ENCODE measurements around the gene KIRREL3. TPM values are rescaled to one million over a fixed set of nuclear protein-coding genes. Genes with fewer than 3 reads are reported as not detected.

Gene KIRREL3
- total RNA-seq, 2 experiments from 2014 or later = not detected

DNA sequence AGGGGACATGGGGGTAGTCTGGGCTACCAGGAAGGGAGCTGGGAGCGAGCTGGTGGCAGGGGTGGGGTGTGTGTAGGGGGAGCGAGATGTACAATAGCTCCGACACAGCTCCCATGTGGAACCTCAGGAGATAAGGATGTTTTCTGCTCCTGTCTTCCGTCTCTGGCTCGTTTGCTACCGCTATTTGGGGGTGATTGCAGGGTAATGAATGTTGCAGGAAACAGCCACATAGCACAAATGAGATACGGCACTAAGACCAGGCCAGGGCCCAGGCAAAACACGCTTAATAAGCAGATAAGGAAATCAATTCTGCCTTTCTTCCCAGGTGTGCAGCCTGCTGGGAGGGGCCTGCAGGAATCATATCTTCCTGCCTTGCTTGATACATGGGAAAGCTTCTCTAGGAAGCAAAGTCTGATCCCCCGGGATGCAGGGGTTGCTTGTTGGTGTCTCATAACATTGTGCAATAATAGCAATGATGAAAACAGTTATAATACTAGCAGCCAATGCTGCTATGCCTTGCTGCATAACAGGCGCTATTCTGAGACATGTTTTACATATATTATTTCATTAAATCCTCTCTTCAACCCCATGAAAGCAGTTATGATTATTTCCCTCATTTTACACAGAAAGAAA is 486.4 kb downstream of the KIRREL3 start:
- H3K9me3 ChIP-seq (ENCODE audit: control insufficient read depth in 1 of 2, insufficient read depth in 1 of 2, low read length in 2 of 2) = no peaks in the 10 kb centered on the region
- H3K27ac Mint-ChIP-seq = no peak overlapping the region
- TF ChIP-seq, protein P1, sequence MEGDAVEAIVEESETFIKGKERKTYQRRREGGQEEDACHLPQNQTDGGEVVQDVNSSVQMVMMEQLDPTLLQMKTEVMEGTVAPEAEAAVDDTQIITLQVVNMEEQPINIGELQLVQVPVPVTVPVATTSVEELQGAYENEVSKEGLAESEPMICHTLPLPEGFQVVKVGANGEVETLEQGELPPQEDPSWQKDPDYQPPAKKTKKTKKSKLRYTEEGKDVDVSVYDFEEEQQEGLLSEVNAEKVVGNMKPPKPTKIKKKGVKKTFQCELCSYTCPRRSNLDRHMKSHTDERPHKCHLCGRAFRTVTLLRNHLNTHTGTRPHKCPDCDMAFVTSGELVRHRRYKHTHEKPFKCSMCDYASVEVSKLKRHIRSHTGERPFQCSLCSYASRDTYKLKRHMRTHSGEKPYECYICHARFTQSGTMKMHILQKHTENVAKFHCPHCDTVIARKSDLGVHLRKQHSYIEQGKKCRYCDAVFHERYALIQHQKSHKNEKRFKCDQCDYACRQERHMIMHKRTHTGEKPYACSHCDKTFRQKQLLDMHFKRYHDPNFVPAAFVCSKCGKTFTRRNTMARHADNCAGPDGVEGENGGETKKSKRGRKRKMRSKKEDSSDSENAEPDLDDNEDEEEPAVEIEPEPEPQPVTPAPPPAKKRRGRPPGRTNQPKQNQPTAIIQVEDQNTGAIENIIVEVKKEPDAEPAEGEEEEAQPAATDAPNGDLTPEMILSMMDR (IDR thresholded peaks at IDR 0.05) = no peak
- intact Hi-C loops (cut with DNase I, micrococcal nuclease) = no loop called here
- CTCF ChIA-PET = no interaction called here
- H3K4me1 Mint-ChIP-seq (ENCODE audit: low read depth) = no peaks in the 10 kb centered on the region
- no peak overlapping the region for H3K4me3 ChIP-seq (ENCODE audit: low read length)
- H3K4me1 ChIP-seq (ENCODE audit: insufficient read depth, low read length) = no peaks in the 10 kb centered on the region
- no peak for DNase-seq
- H3K9me3 Mint-ChIP-seq = no peaks in the 10 kb centered on the region
- no peak for ATAC-seq (ENCODE audit: poor library complexity)
- POLR2A ChIA-PET = no interaction called here
- H3K27me3 Mint-ChIP-seq = peaks cover 22% of the 10 kb centered on the region
- no peak overlapping the region for H3K27ac ChIP-seq (ENCODE audit: low read depth in 1 of 2, low read length in 2 of 2)
- H3K36me3 Mint-ChIP-seq (ENCODE audit: low read depth) = no peaks in the 10 kb centered on the region
- H3K36me3 ChIP-seq (ENCODE audit: insufficient read depth, low read length) = no peaks in the 10 kb centered on the region
- peaks cover 0 to 3% of the 10 kb centered on the region in 2 experiments for H3K27me3 ChIP-seq (ENCODE audit: control insufficient read depth in 1 of 2, insufficient read depth in 2 of 2, low read length in 2 of 2)
- no peak overlapping the region for H3K4me3 Mint-ChIP-seq

DNA sequence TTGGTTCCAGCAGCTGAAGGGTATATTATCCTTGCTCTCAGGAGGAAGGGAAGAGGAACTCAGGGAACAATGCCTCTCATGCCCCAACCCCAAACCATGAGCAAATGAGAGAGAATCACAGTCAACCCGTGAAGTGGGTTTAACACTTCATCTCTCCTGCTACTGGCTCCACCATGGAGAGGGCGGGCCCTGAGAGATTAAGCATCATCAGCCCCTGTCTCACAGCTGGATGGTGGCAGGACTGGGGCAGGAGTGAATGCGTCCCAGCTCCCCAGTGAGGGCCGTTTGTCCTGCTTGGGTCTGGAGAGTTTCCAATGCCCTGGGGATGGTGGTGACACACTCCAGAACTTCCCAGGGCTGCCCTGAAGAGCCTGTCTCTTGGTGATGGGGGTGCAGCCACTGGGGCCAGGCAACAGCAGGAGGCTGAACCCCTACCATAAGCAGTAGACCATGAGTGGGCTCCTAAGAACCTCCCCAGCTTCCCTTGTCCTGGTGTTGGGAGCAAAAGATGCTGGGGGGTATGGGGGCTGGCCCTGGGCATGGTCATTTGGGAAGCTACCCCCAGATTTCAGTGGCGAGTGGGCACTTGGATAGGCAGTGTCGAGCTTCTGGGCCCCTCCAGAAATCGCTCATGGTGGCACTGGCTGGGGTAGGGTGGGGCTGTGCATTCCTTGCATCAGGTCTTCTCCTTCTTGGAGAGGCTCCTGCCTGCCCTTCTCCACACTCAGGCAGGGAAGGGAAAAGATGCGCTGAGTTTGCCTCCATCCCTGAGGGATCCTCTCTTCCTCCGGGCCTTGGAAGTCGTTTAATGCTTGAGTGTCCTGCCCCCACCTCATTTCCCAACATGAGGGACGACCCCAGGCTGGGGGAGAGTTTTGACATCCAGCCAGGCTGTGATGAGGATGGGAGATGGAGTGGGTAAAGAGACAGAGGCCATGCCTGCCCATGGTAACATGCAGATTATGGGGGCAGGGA is 487.5 kb downstream of the KIRREL3 start:
- peaks cover 0 to 3% of the 10 kb centered on the region in 2 experiments for H3K27me3 ChIP-seq (ENCODE audit: control insufficient read depth in 1 of 2, insufficient read depth in 2 of 2, low read length in 2 of 2)
- H3K4me1 Mint-ChIP-seq (ENCODE audit: low read depth) = no peaks in the 10 kb centered on the region
- no peaks in the 10 kb centered on the region for H3K9me3 ChIP-seq (ENCODE audit: control insufficient read depth in 1 of 2, insufficient read depth in 1 of 2, low read length in 2 of 2)
- H3K36me3 ChIP-seq (ENCODE audit: insufficient read depth, low read length) = no peaks in the 10 kb centered on the region
- no peaks in the 10 kb centered on the region for H3K4me1 ChIP-seq (ENCODE audit: insufficient read depth, low read length)
- ATAC-seq (ENCODE audit: poor library complexity) = no peak
- no peaks in the 10 kb centered on the region for H3K9me3 Mint-ChIP-seq
- intact Hi-C loops (cut with DNase I, micrococcal nuclease) = no loop called here
- no peak for DNase-seq
- H3K27ac ChIP-seq (ENCODE audit: low read depth in 1 of 2, low read length in 2 of 2) = no peak overlapping the region
- H3K27ac Mint-ChIP-seq = no peak overlapping the region
- POLR2A ChIA-PET = no interaction called here
- H3K4me3 Mint-ChIP-seq = no peak overlapping the region
- no peaks in the 10 kb centered on the region for H3K36me3 Mint-ChIP-seq (ENCODE audit: low read depth)
- CTCF ChIA-PET = no interaction called here
- peaks cover 34% of the 10 kb centered on the region for H3K27me3 Mint-ChIP-seq
- no peak overlapping the region for H3K4me3 ChIP-seq (ENCODE audit: low read length)
- TF ChIP-seq, protein P1 (IDR thresholded peaks at IDR 0.05) = no peak

DNA sequence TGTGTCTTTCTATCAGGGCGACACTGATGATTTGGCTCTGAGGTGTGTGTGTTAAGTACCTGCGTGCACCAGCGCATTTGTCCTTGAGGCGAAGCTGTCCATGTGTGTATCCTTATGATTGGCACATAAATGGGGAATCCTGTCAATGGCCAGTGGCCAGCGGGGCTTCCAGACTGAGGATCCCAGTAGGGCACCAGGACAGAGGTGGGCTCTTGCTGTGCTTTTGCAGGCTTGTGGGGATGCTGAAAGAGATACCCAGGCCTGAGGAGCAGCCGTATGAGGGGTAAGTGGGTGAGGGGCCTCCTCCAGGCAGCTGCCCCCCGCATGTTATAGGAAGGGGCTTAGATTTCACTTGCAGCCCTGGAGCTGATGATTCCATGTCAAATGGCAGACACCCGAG is 488.3 kb downstream of the KIRREL3 start:
- H3K27ac ChIP-seq (ENCODE audit: low read depth in 1 of 2, low read length in 2 of 2) = no peak overlapping the region
- Mint-ChIP-seq H3K27me3 (peaks cover 35% of the 10 kb centered on the region), H3K4me3 (no peak overlapping the region), H3K36me3 (ENCODE audit: low read depth) (no peaks in the 10 kb centered on the region), H3K27ac (no peak overlapping the region), H3K9me3 (no peaks in the 10 kb centered on the region), H3K4me1 (ENCODE audit: low read depth) (no peaks in the 10 kb centered on the region)
- peaks cover 0 to 3% of the 10 kb centered on the region in 2 experiments for H3K27me3 ChIP-seq (ENCODE audit: control insufficient read depth in 1 of 2, insufficient read depth in 2 of 2, low read length in 2 of 2)
- no peak for ATAC-seq (ENCODE audit: poor library complexity)
- H3K4me3 ChIP-seq (ENCODE audit: low read length) = no peak overlapping the region
- TF ChIP-seq, protein P1 (IDR thresholded peaks at IDR 0.05) = no peak
- no peak for DNase-seq
- intact Hi-C loops (cut with DNase I, micrococcal nuclease) = no loop called here
- no peaks in the 10 kb centered on the region for H3K4me1 ChIP-seq (ENCODE audit: insufficient read depth, low read length)
- POLR2A ChIA-PET = no interaction called here
- H3K9me3 ChIP-seq (ENCODE audit: control insufficient read depth in 1 of 2, insufficient read depth in 1 of 2, low read length in 2 of 2) = peaks cover 0 to 4% of the 10 kb centered on the region in 2 experiments
- H3K36me3 ChIP-seq (ENCODE audit: insufficient read depth, low read length) = no peaks in the 10 kb centered on the region
- CTCF ChIA-PET = no interaction called here

Data from CD4-positive, alpha-beta T cell (primary cell).